T follicular helper cell (primary cell): Measurements from ENCODE around the gene SAMD13.

ENCODE experiments used
- DNase-seq: peaks from one replicate; pipeline ENCODE4 v3.0.0-alpha.2; 2020; ENCODE audit warnings: low read depth
- total RNA-seq, 2 experiments: gene quantifications; one replicate each; lab custom pipeline; 2026; lab: John Stamatoyannopoulos, UW

Gene SAMD13, protein sequence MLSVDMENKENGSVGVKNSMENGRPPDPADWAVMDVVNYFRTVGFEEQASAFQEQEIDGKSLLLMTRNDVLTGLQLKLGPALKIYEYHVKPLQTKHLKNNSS
- 0.04 to 0.12 reads per million in 2 experiments for total RNA-seq

DNA sequence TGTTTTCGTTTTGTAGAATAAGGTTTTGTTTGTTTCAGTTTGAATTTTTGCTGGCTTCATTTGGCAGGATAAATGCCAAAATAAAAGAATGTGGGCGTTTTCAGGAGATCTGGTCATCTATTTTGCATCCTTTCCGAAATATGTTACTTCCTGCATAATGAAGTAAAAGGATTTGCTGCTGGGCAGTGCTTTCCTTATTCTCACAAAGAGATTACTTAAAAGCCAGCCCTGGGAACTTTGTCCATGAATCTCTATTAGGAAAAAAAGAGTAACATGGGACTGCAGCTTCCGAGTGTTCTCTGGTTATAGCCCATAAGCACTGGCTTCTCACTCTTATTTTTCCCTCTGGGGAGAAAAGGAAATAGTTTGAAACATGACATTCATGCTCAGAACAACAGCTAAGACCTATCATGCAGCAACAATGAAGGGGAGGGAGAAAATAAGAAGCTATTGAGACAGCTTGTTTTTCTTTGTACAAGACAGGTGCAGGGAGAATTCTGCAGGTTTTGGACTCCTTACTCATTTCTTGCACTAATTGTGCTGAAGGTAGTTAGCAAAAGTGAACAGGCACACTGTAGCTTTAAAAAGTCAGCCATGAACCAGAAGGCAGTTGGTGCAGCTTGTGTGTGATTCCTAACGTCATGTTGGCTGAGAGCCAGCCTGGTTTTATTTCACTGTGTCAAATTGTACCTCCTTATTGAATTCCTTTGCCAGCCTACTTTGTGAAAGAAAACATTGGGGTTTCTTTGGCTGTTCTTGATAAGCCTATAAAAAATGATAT, at the start of gene SAMD13:
Gene SAMD13 (plus strand): TSS at position 705 of the 781 bp plus-strand sequence. CDS start 1,527 bp downstream, outside the sequence.
- DNase-seq, result peak; percentile 30

DNA sequence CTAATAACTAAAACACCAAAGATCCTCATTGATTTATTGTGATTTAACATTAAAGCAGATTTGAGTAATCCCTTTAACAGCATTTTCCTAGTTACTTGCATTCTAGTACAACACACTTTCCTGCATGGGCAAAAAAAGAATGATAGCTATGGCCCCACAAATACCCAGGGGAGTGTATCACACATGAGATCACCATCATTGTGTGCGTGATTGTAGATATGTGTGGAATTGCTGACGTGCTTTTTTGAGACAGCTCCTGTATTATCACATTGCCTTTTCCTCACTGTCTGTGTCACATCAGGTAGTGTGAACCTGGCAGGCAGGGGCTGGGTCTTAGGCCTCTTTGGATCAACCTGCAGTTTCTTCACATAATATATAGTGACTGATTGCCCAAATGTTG, 48.5 kb upstream of the SAMD13 start:
- DNase-seq, result no peak

DNA sequence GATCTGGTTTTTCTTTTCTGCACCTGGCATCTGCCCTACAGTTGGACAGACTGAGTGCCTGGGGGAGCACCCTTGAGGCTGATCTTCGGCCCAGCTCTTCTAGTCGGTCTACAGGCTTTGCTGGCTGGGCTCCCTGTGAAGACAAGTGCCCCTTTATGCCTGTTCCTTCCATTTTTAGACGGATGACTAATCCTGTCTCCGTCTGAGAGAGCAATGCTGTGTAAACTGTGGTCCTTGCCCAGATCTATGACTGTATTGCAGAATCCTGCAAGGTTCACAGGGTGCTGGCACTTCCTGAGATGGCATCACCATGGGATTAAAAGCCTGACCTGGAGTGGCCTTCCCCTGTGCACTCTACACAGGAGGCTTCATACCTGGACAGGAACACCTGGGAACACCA, 47.6 kb upstream of the SAMD13 start:
- DNase-seq, result no peak

DNA sequence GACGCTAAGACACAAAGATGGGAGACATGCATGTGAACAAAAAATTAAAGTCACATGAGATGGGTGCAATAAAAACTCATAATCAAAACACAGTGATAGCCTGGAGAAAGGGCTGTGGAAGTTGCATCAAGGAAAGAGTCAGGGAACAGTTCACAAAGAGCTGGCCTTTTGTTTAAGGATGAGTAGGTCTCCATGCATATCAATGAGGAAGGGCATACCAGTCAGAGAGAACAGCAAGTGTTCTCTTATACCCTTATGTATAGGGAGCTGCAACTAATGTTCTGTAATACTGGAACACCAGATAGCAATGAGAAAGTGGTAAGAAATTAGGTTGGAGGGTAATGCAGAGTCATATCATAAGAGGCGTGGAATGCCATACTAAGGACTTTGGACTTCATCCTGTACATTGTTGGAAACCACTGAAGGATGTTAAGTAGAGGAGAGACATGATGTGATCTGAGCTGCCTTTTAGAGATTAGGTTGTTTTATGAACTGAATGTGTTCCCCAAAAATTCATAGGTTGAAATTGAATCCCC, 46.7 kb upstream of the SAMD13 start:
- no peak for DNase-seq

DNA sequence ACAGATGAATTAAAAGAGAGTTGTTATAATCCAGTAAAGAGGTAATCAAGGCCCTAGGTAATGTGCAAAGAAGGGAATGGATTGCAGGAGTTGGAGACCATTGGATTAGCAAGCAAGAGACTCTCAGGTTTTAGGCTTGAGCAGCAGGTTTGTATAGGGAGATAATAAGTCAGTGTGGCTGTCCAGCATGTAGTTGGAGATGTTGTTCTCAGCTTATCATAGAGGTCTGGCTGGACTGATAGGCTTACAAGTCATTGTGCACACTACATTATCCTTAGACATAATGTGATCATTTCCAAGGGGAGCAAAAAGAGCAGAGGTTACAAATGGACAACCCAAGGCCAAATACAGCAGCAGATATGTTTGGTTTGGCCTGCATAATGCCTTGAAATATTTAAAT, 45.9 kb upstream of the SAMD13 start:
- DNase-seq, result no peak

DNA sequence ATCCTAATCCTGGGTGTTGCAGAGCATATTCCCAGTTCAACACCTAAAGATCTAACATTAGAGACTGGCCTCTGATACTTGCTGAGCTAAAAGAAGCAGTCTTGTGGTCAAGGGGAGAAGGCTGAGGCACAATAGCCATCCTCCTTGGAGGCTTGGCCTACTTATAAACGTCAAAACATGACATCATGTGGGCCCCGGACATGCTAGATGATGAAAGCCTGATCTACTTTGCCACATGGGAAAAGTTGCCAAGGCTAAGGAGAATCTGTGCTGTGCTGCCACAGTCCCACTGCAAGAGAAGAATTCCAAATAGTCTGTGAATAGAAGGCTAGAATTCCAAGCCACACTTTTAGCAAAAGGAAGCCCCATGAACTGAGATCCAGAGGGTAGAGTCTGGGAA, 43.9 kb upstream of the SAMD13 start:
- no peak for DNase-seq

DNA sequence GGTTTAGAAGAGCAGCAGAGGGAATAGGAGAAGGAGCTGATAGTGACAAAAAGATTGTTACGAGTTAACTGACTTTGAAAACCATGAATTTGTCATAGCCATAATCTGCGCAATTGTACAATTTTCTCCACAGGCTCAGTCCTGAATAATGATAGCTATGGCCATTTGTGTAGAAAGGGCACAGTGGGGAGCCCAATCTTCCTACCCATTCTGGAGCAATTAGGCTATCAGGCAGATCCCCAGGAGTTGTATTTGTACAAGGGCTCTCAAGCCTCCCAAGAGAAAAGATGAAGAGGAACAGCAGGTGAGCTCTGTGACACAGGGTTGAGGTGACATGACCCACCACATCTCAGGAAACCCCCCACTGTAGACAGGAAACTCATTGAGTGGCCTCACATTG, 42.1 kb upstream of the SAMD13 start:
- no peak for DNase-seq

DNA sequence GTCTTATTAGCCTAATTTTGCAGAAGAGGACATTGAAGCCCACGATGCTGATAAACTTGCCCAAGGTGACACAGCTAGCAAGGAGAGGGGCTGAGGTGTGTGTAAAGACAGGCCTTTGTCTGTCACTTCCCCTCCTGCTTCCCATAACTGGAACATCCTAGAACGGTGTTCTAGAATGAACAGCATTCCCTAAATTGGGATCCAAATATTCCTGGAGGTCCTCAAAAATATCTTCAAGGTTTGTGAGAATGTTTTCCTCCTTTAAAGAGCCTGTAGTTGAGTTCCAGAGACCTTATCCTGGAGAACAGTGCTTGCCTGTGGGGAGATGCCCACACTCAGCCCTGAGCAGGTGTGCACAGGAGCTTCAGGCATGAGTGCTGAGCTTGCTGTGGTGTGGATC, 41.5 kb upstream of the SAMD13 start:
- no peak for DNase-seq

DNA sequence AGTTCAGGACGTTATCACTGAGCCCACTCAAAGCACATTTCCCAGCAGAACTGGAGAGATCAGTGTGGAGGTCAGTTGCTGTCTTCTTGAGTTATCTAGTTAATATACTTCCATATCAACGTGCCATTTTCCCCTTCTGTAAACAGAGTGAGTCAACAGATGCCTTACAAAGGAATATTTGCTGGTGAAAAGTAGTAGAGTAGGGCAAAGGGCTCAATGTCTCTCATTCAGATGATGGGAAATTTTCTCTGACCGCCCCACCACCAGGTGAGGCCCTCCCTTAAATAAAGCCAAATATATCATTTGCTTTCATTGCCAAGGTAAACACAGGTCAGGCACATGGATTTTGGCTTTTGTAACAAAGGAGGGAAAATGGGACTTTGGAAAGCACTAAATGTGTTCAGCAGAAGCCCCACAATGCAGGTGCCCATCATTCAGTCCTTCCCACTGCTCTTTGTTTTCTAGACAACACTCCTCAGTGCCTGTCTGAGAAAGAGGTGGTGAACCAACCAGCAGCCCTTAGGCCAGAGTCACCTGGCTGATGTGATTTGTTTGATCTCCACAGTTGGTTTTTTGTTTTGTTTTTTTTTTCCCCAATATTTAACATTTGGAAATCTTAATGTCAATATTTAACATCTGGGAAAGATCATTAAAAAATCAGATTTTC, 40.5 kb upstream of the SAMD13 start:
- no peak for DNase-seq

DNA sequence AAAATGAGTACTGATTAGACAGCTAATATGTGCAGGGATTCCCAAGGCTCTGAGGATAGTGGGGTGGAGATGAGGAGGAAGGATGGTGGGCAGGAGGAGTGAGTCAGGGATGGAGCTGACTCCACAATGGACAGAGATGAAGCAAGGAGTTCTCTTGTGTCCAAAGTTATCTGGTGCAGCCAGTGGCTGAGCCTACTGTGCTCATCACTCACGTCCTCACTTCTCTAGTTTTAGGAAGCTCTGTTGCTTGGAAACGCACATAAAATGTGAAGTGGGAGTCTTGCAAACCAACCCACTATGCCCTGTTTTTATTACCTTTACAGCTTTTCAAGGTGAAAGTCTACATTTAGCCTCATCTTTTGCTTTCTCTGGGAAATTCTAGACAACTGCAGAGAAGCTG, 36.5 kb upstream of the SAMD13 start:
- no peak for DNase-seq

DNA sequence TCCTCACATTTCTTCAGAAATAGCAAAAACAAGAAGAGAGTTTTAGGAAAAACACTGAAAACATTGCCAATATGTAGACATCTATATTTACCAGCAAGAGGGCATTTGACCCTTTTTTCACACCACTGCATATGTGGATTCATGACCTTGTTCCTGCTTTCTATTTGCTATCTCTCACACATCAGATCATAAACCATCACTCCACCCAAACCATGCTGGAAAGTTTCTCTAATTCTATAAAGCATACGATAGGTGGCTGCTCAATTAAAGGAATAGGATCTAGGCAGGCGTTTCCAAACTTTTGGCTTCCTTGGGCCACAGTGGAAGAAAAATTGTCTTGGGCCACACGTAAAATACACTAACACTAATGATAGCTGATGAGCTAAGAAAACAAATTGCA, 35.6 kb upstream of the SAMD13 start:
- DNase-seq, result no peak

DNA sequence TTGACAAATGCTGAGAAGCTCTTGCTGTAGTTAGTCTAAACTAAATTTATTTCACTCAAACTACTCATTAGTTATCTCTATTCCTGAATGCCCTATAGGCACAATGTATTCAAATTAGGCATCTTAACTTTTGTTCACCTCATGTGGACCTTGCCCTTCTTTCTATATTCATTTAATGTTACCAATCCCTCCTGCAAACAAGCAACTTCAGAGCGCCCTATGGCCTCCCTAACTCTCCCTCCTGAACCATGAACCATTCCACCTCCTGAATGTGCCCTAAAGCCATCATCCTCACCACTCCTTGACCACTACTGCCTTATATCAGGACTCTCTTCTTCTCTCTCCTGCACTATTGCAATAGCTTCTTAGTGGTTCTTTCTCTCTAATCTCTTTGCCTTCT, 34.8 kb upstream of the SAMD13 start:
- no peak for DNase-seq

DNA sequence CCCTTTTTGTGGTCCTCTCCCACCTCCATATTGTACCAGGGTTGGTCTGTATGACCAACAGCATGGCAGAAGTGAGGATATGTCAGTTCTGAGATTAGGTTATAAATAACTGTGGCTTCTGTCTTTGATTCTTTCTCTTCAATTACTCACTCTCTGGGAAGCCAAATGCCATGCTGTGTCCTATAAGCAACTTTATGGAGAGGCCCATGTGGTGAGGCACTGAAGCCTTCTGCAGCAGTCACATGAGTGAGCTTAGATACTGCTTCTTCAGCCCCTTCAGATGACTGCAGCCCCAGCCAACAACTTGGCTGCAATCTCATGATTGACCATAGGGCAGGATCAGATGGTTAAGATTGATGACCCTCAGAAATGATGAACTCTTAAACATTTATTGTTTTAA, 34.0 kb upstream of the SAMD13 start:
- no peak for DNase-seq

DNA sequence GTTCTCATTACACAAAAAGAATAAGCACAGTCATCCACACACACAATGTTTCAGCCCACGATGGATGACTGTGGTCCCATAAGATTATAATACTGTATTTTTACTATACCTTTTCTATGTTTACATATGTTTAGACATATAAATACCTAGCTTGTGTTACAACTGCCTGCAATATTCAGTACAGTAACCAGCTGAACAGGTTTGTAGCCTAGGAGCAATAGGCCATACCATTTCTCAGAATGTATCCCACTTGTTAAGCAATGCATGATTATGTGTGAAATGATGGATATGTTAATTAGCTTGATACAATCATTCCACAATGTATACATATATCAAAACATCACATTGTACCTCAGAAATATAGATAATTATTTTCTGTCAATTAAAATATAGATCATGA, 33.2 kb upstream of the SAMD13 start:
- DNase-seq, result no peak

DNA sequence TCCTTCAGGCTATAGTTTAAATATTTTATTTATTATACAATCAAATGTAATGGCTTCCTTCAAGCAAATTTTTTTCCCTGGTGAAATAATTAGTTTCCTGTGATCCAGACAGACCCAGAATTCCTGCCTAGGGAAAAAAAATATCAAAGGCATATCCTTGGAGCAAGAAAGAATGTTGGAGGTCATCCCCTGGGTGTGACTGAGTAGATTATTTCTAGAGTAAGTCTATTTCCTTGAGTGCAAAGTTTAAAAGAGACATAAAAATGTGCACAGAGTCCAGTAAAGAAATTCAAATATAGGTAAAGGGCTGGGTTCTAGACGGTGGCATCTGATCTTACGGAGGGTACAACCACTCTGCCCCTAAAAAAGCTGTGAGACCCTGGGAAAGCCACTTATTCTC, 32.2 kb upstream of the SAMD13 start:
- DNase-seq, result no peak

DNA sequence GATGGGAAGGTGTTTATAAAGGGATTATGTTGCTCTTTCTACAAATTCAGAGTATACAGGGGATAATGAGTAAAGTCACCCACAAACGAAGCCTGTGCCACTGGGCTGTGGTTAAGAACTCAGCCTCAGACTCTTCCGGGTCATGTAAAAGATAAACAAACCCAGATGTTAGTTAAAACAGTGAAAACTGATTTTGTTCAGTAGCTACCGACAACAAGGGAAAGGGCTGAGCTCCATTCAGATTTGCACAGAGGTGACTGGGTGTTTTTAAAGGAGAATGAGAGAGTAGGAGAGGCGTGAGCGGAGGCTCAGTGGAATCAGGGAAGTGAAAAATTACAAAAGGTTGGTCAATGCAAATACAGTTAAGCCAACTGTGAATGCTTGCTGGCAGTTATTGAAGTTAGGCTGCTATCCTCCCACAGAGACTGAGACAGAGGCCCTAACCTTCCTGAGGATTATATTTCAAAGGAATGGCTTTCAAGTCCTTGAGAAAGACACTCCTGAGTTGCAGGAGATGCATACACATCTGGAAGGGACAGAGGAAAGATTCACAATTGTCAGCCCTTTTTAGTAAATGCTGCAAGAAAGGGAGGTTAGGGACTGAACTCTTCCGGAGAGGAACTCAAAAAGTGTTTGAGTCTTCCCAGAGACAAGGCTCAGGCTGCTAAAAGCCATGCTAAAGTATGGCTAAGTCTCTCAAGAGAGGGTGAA, 29.9 kb upstream of the SAMD13 start:
- DNase-seq, result no peak

DNA sequence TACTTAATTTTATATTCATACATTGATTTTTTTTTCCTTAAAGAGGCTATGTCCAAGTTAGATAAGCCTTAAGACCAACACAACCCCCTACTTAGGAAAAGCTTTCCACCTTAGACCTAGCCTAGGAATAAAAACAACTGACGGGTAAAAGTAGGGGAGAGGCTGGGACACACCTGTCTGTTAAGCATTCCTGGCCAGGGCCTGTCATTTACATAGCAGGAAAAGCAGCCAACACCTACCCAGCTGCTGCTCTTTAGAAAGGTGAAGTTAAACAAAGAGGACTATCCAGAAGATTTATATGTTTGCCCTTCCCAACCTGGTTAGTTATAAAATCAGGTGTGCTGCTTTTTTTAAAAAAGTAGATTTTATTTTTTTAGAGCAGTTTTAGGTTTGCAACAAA, 29.1 kb upstream of the SAMD13 start:
- DNase-seq, result no peak

DNA sequence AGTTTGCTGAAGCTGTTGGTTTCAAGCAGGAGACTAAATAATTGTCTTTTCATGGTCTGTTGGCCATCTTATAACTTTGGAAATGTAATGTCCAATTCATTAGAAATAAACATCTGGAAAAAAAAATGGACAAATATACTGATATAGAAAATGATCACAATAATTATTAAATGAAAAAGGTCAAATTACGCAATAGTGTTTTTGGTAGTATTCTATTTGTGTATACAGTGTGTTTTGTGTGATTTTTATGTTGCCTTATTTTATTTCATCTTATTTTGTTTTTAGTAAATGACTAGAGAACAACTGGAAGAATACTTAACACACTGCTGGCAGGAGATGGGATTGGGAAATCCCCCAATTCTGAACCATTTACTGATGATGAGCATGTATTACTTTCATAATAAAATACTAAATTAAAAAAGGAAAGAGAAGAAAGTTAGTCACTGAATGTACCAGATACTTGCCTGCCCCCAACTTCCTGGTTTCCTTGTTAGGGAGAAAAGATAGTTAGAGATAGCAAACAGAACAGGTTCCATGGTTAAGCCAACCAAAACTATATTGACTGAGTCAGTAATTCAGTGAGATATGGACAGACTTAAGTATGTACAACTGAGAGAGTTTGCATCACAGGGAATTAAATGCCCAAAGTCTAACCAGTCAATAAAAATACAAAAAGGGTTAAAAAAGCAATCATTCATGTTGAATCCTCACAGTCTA, 24.0 kb upstream of the SAMD13 start:
- no peak for DNase-seq

DNA sequence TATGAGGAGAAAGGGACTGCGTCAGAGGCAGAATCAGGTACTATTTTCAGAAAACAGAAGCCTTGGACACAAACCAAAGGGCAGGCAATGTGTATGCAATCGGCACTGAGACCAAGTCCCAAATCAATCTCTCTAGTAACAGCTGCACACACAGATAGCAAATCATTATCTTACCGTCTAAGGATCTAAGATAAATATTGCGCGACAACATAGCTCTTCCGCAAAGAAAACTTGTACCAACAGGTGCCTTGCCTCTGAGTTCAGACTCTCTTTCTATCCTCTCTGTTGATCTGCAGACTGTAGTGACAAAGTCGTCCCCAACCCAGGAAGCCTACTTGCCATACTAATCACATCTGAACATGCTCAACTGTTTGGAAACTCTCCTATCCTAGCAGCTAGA, 22.6 kb upstream of the SAMD13 start:
- no peak for DNase-seq

DNA sequence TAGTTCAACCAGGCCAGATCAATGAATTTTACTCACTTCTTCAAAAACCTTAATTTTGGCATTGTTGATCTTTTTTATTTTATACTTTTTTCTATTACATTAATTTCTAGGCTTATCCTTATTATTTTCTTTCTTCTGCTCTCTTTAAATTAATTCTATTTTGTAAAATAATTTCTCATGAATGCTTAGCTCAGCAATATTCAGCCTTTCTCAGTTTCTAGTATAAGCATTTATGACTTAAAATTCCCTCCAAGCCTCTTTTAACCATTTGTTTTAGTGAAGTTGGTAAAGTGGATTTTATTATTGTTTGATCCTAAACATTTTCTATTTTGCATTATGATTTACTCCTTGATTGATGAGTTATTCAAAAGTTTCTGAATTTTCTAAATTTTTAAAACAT, 20.6 kb upstream of the SAMD13 start:
- DNase-seq, result no peak

DNA sequence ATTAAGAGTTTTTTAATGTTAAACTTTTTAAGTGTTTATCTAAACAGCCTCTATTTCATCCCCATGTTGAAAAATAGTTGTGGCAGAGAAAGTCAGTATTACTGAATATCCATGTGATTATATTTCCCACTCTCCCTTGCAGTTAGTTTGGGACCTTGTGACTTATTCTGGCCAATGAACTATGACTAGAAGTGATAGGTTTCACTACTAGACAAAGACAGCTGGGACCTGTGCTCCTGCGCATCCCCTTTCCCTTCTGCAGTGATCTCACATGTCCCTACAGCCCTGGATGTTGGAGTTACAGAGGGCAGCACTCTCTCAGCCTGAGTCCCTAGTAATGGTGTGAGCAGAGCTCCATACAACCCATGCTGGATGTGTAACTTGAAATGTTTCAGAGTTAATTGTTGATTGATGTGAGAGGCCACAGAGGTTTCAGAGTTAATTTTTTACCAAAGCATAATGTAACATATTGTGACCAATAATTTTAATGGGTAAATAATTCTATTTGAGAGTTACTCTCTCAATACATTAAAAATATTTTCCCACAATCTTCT, 18.7 kb upstream of the SAMD13 start:
- DNase-seq, result no peak

DNA sequence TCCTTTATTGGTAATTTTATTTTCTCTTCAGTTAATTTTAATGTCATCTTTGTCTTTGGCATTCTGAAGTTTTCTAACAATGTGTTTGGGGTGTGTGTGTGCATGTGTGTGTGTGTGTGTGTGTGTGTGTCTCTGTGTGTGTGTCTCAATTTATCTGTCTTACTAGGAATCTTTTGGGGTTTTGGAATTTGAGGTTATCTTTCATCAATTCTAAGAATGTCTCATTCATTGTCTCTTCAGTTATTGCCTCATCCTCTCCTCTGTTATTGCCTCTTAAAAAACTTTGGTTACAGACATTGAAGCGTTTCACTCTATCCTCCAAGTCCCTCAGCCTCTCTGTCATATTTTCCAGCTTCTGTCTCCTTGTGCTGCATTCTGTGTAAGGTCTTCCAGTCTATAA, 18.1 kb upstream of the SAMD13 start:
- DNase-seq, result no peak
